K562 (cell line): ENCODE measurements around the gene NFIB. TPM values are rescaled to one million over a fixed set of nuclear protein-coding genes. Genes with fewer than 3 reads are reported as not detected.

Experiments used
- ATAC-seq: fragments of 200-7000 bp; cut with Tn5 transposase; 3 replicates; pipeline ENCODE4 v1.9.1; 2020; ENCODE audit warnings: moderate library complexity
- BruUV-seq: library from RNA; stranded (reverse); fragments of 400-500 nt; replicated peaks from 2 replicates; lab custom pipeline; 2021; lab: Mats Ljungman, UMichigan
- CTCF ChIA-PET: fragments of 300-600 bp; formaldehyde crosslinking; extraction: SDS; loops from one replicate; lab custom pipeline; 2021; ENCODE audit warnings: low intra/inter-chr PET ratio; lab: Yijun Ruan, JAX
- POLR2A ChIA-PET: fragments of 300-600, 350-650 bp; sonication (Branson Sonifier 250); formaldehyde crosslinking; extraction: SDS; loops from one replicate; lab custom pipeline; 2021; ENCODE audit warnings: antibody characterized with exemption, inconsistent platforms; lab: Yijun Ruan, JAX
- DNase-seq, 4 experiments: peaks; one replicate each; pipeline versions ENCODE4 v3.0.0 to v3.0.0-alpha.2; 2011 to 2018; ENCODE audit warnings: low spot score in 3 of 4, mixed read lengths in 3 of 4; ENCODE audit errors: extremely low read depth in 1 of 4
- FAIRE-seq: peaks from 2 replicates; lab custom pipeline; 2011; peaks lifted over from hg19 to GRCh38; lab: Jason Lieb, UNC
- H2AFZ ChIP-seq: 2 replicates; pipeline ENCODE4 v1.6.0; 2011; ENCODE audit warnings: low read depth, low read length, control low read depth, inconsistent platforms
- H3K27ac ChIP-seq: fragments of 200-600 bp; 3 replicates; pipeline ENCODE4 v1.8.0; 2011; ENCODE audit warnings: low read depth, mild to moderate bottlenecking, control low read depth, inconsistent platforms, low read length, moderate library complexity, mixed read lengths; ENCODE audit errors: extremely low read depth
- H3K27me3 ChIP-seq, 2 experiments: fragments of 300-600 bp in 1 of 2; 2 replicates in 1 of 2; 3 replicates in 1 of 2; pipeline versions ENCODE4 v1.6.0 to v1.8.0; 2011; ENCODE audit warnings: inconsistent platforms in 2 of 2, low read length in 2 of 2, mild to moderate bottlenecking in 1 of 2, mixed read lengths in 1 of 2, moderate library complexity in 1 of 2; ENCODE audit not compliant: control insufficient read depth in 2 of 2, insufficient read depth in 2 of 2
- H3K36me3 ChIP-seq: fragments of 300-600 bp; 3 replicates; pipeline ENCODE4 v1.8.0; 2011; ENCODE audit warnings: mild to moderate bottlenecking, low read length, inconsistent platforms; ENCODE audit not compliant: control insufficient read depth, insufficient read depth
- H3K4me1 ChIP-seq, 2 experiments: fragments of 200-600 bp in 1 of 2; replicated peaks in 1 of 2; 2 replicates in 1 of 2; 3 replicates in 1 of 2; pipeline versions ENCODE4 v1.5.1 to v1.8.0; 2011; ENCODE audit warnings: inconsistent platforms in 2 of 2, low read length in 2 of 2, mild to moderate bottlenecking in 1 of 2, mixed read lengths in 1 of 2, moderate library complexity in 1 of 2; ENCODE audit not compliant: control insufficient read depth in 2 of 2, insufficient read depth in 2 of 2
- H3K4me2 ChIP-seq: 2 replicates; pipeline ENCODE4 v1.6.1; 2011; ENCODE audit warnings: low read length, control low read depth, inconsistent platforms, mixed read lengths; ENCODE audit not compliant: insufficient read depth
- H3K4me3 ChIP-seq: fragments of 200-600 bp; sonication (generic), shearing (Covaris generic); 2 replicates; pipeline ENCODE4 v1.5.1; 2016; ENCODE audit warnings: control low read depth, inconsistent platforms
- H3K79me2 ChIP-seq: fragments of 200-600 bp; 3 replicates; pipeline ENCODE4 v1.8.0; 2011; ENCODE audit warnings: low read length, inconsistent platforms; ENCODE audit not compliant: control insufficient read depth, insufficient read depth
- H3K9ac ChIP-seq, 2 experiments: 2 replicates each; pipeline versions ENCODE4 v1.6.0 to v1.6.1; 2011; ENCODE audit warnings: low read depth in 2 of 2, low read length in 2 of 2, control low read depth in 1 of 2, inconsistent platforms in 1 of 2, mild to moderate bottlenecking in 1 of 2, mixed read lengths in 1 of 2; ENCODE audit not compliant: insufficient read depth in 1 of 2
- H3K9me1 ChIP-seq: one replicate; pipeline ENCODE4 v1.6.0; 2011; ENCODE audit warnings: inconsistent platforms, mild to moderate bottlenecking, low read length, moderate library complexity; ENCODE audit not compliant: control insufficient read depth, insufficient read depth
- H3K9me3 ChIP-seq: replicated peaks from 2 replicates; pipeline ENCODE4 v1.5.1; 2011; ENCODE audit warnings: low read depth, low read length, inconsistent platforms; ENCODE audit not compliant: control insufficient read depth, insufficient read depth
- H4K20me1 ChIP-seq: replicated peaks from 2 replicates; pipeline ENCODE4 v1.6.1; 2011; ENCODE audit warnings: low read length, inconsistent platforms, mixed read lengths; ENCODE audit not compliant: control insufficient read depth, insufficient read depth
- EHMT2 ChIP-seq: fragments of 450-650 bp; IDR thresholded peaks from 2 replicates; pipeline ENCODE4 v1.6.1; 2018; ENCODE audit warnings: antibody characterized with exemption
- KDM1A ChIP-seq, 2 experiments: fragments of 450-650 bp; IDR thresholded peaks; 2 replicates each; pipeline ENCODE4 v1.6.1; 2016; ENCODE audit warnings: mild to moderate bottlenecking in 2 of 2
- MAFF ChIP-seq: IDR thresholded peaks from 2 replicates; pipeline ENCODE4 v1.6.1; 2012; ENCODE audit warnings: low read length, improper control_type of control experiment
- NFYB ChIP-seq: IDR thresholded peaks from 2 replicates; pipeline ENCODE4 v1.6.1; 2011; ENCODE audit warnings: mild to moderate bottlenecking, moderate library complexity; ENCODE audit not compliant: insufficient read length; ENCODE audit errors: extremely low read depth
- NUFIP1 ChIP-seq: fragments of 450-650 bp; IDR thresholded peaks from 2 replicates; pipeline ENCODE4 v1.6.1; 2018; ENCODE audit not compliant: partially characterized antibody
- SFPQ ChIP-seq: fragments of 200-400 bp; formaldehyde crosslinking; IDR thresholded peaks from 2 replicates; pipeline ENCODE4 v1.6.1; 2017; ENCODE audit warnings: mild to moderate bottlenecking, low read depth, low read length, moderate library complexity
- TAF15 ChIP-seq: fragments of 200-400 bp; formaldehyde crosslinking; IDR thresholded peaks from 2 replicates; pipeline ENCODE4 v1.6.1; 2017; ENCODE audit warnings: mild to moderate bottlenecking, low read depth, low read length, moderate library complexity
- ZC3H4 ChIP-seq: sonication (generic); formaldehyde crosslinking; IDR thresholded peaks from 2 replicates; pipeline ENCODE4 v1.9.0; 2021; ENCODE audit warnings: missing genetic modification reagents, borderline replicate concordance
- ZFPM2 ChIP-seq: fragments of 250-450 bp; sonication (Bioruptor Pico); IDR thresholded peaks from 2 replicates; pipeline ENCODE4 v1.5.1; 2022; ENCODE audit warnings: mild to moderate bottlenecking
- WGBS: fragments of 100-300 bp; shearing (Covaris generic); methylation state at CpG from one replicate; pipeline ENCODE4 v1.1.6; 2016; ENCODE audit warnings: low coverage, mixed read lengths; ENCODE audit not compliant: insufficient coverage; ENCODE audit errors: missing lambda C conversion rate; 5-methylcytosine and 5-hydroxymethylcytosine counted together
- in situ Hi-C: fragments of 300-500 bp; cut with MboI; formaldehyde crosslinking; loops from 4 replicates; pipeline ENCODE4 v1.15.0; 2018; ENCODE audit warnings: inconsistent platforms, mixed read lengths
- intact Hi-C: fragments of 100-400 bp; cut with micrococcal nuclease; formaldehyde crosslinking; loops from 2 replicates; pipeline ENCODE4 v1.14.2; 2022
- polyA plus RNA-seq, 8 experiments: library from polyadenylated mRNA; depleted of rRNA in 4 of 8; stranded (reverse) in 5 of 8; unstranded in 3 of 8; fragments of >200 nt; fragmentation: Nextera tagmentation in 2 of 8; fragmentation: Illumina TruSeq in 1 of 8; extraction: Ambion mirVana in 2 of 8; extraction: Trizol in 1 of 8; gene quantifications; 2 replicates each; pipeline versions ENCODE4 v1.2.1 to v1.2.3, GENCODE V29; 2011 to 2014; ENCODE audit warnings: inconsistent platforms in 1 of 8, missing spikeins in 1 of 8
- total RNA-seq, 7 experiments: library from RNA; depleted of rRNA in 6 of 7; stranded (reverse); fragments of >200 nt in 6 of 7; fragmentation: Illumina TruSeq in 2 of 7; extraction: Trizol in 2 of 7; gene quantifications; 2 replicates each; pipeline versions ENCODE4 v1.2.1 to v1.2.3, GENCODE V29; 2011 to 2021; ENCODE audit warnings: low replicate concordance in 1 of 7
- TF ChIP-seq, protein P1 (sequence below), 2 experiments: IDR thresholded peaks in 1 of 2; conservative IDR thresholded peaks in 1 of 2; 2 replicates each; pipeline ENCODE4 v1.6.1; 2016; ENCODE audit warnings: low read depth in 2 of 2, mild to moderate bottlenecking in 1 of 2, missing compliant biosample characterization in 1 of 2, missing genetic modification characterization in 1 of 2, moderate library complexity in 1 of 2

NFIB gene
- total and polyA plus RNA-seq, 9 of the 15 experiments (the other 6 are each of a cell fraction or from before 2014, with no cell fraction given): 1.2 to 3.3 (median 1.9) TPM

GRCh38 chr9:14311171-14311949, 2.6 kb downstream of the NFIB start:
- H4K20me1 ChIP-seq: no peaks in the 10 kb centered on the region
- ChIA-PET CTCF (no interaction called here), POLR2A (interaction anchor here (0.9 kb wide), 1 partner anchor 10 kb away, joined by 3 read pairs; no protein-coding TSS in a partner anchor)
- H3K9ac ChIP-seq: no peak overlapping the region; a peak in 1 of 4 replicates
- BruUV-seq: no TSS peak
- H3K4me3 ChIP-seq: no peak overlapping the region
- intact Hi-C loops (no loop called here), in situ Hi-C loops (no loop called here)
- ATAC-seq: no peak
- TF ChIP-seq NFYB: no peak
- TF ChIP-seq MAFF: no peak
- no peak for TF ChIP-seq KDM1A (IDR thresholded peaks at IDR 0.05)
- TF ChIP-seq EHMT2: no peak
- no peaks in the 10 kb centered on the region for H3K36me3 ChIP-seq
- no peak overlapping the region for H2AFZ ChIP-seq
- FAIRE-seq: no peak
- no peaks in the 10 kb centered on the region for H3K9me3 ChIP-seq
- DNase-seq: no peak
- H3K79me2 ChIP-seq: no peaks in the 10 kb centered on the region
- WGBS: 55% methylated on average over 2 of the region's 2 CpGs
- H3K4me2 ChIP-seq: no peak overlapping the region
- no peak overlapping the region for H3K27ac ChIP-seq
- 0 out of 5 replicates have a peak, but pooled peaks cover 0 to 6% of the 10 kb centered on the region in 2 experiments for H3K27me3 ChIP-seq
- peaks cover 3 to 28% of the 10 kb centered on the region in 2 experiments; a peak in 4 of 5 replicates for H3K4me1 ChIP-seq
- no peaks in the 10 kb centered on the region for H3K9me1 ChIP-seq

DNA sequence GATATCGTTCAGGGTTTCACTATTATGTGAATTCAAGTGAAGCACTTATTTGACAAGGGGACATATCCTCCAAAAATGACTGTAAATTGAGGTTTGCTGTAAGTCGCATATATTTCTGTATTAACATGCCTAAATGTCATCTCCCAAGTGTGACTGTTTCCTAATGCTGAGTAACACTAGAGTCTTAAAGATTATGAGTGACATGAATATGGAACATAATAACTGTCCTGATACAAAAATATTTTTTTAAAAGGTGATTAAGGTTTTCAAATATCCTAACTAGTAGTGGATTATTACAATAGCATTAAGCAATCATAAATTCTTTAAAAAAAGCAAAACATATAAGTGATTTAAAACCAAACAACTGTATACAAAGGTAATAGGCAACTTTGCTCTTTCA, 3.6 kb downstream of the NFIB start:
- CTCF ChIA-PET: no interaction called here
- BruUV-seq: no TSS peak
- no peaks in the 10 kb centered on the region for H3K9me3 ChIP-seq
- in situ Hi-C loops (no loop called here), intact Hi-C loops (no loop called here)
- H3K9me1 ChIP-seq: no peaks in the 10 kb centered on the region
- no peak overlapping the region for H3K4me3 ChIP-seq
- DNase-seq: no peak
- POLR2A ChIA-PET: no interaction called here
- FAIRE-seq: no peak
- H3K27me3 ChIP-seq: 0 out of 5 replicates have a peak, but pooled peaks cover 0 to 6% of the 10 kb centered on the region in 2 experiments
- WGBS: 61% methylated on average over 2 of the region's 2 CpGs
- no peak overlapping the region for H3K27ac ChIP-seq
- no peak overlapping the region for H3K9ac ChIP-seq
- no peak overlapping the region for H2AFZ ChIP-seq
- no peaks in the 10 kb centered on the region for H3K36me3 ChIP-seq
- ATAC-seq: no peak
- H3K4me1 ChIP-seq: peaks cover 3 to 18% of the 10 kb centered on the region in 2 experiments; a peak in 4 of 5 replicates
- no peaks in the 10 kb centered on the region for H4K20me1 ChIP-seq
- H3K79me2 ChIP-seq: no peaks in the 10 kb centered on the region
- H3K4me2 ChIP-seq: no peak overlapping the region
- TF ChIP-seq ZC3H4 (no peak), SFPQ (no peak), ZFPM2 (CRISPR knock-in tag) (no peak), TAF15 (no peak), NUFIP1 (no peak)
- TF ChIP-seq, protein P1, sequence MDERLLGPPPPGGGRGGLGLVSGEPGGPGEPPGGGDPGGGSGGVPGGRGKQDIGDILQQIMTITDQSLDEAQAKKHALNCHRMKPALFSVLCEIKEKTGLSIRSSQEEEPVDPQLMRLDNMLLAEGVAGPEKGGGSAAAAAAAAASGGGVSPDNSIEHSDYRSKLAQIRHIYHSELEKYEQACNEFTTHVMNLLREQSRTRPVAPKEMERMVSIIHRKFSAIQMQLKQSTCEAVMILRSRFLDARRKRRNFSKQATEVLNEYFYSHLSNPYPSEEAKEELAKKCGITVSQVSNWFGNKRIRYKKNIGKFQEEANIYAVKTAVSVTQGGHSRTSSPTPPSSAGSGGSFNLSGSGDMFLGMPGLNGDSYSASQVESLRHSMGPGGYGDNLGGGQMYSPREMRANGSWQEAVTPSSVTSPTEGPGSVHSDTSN (CRISPR knock-in tag; IDR thresholded peaks at IDR 0.05; ENCODE audit: low read depth): no peak
- TF ChIP-seq, protein P1 (tag; conservative IDR thresholded peaks at IDR 0.05; ENCODE audit: low read depth): no peak
